Osteocyte (in vitro differentiated cells): ENCODE data around the gene JPH3. TPM values are rescaled to one million over a fixed set of nuclear protein-coding genes. Genes with fewer than 3 reads are reported as not detected.

Experiments
- DNase-seq: peaks from one replicate; pipeline ENCODE4 v3.0.0; 2021; ENCODE audit warnings: mixed read lengths; ENCODE audit not compliant: unreplicated experiment; ENCODE audit errors: extremely low spot score
- H3K27ac Mint-ChIP-seq: one replicate; pipeline ENCODE4 v1.8.0; 2021; ENCODE audit warnings: mild to moderate bottlenecking, mixed read lengths; ENCODE audit not compliant: unreplicated experiment
- H3K27me3 Mint-ChIP-seq: one replicate; pipeline ENCODE4 v1.8.0; 2021; ENCODE audit warnings: mixed read lengths; ENCODE audit not compliant: unreplicated experiment
- H3K36me3 Mint-ChIP-seq: one replicate; pipeline ENCODE4 v1.8.0; 2021; ENCODE audit warnings: mixed read lengths; ENCODE audit not compliant: unreplicated experiment
- H3K4me1 Mint-ChIP-seq: one replicate; pipeline ENCODE4 v1.8.0; 2021; ENCODE audit warnings: mixed read lengths; ENCODE audit not compliant: unreplicated experiment
- H3K4me3 Mint-ChIP-seq: one replicate; pipeline ENCODE4 v1.8.0; 2021; ENCODE audit warnings: mild to moderate bottlenecking, moderate library complexity, mixed read lengths; ENCODE audit not compliant: unreplicated experiment
- H3K9me3 Mint-ChIP-seq: one replicate; pipeline ENCODE4 v1.8.0; 2021; ENCODE audit warnings: mixed read lengths; ENCODE audit not compliant: unreplicated experiment
- total RNA-seq: library from RNA; stranded (reverse); gene quantifications from 2 replicates; pipeline ENCODE4 v1.2.1, GENCODE V29; 2021
- TF ChIP-seq, protein P1 (sequence below): fragments of 200-600 bp; sonication (generic); IDR thresholded peaks from 2 replicates; pipeline ENCODE4 v1.5.0; 2021; ENCODE audit warnings: antibody characterized with exemption, mild to moderate bottlenecking, moderate library complexity

Gene JPH3
- total RNA-seq, 1 donor from 2014 or later: 2.6 TPM

DNA sequence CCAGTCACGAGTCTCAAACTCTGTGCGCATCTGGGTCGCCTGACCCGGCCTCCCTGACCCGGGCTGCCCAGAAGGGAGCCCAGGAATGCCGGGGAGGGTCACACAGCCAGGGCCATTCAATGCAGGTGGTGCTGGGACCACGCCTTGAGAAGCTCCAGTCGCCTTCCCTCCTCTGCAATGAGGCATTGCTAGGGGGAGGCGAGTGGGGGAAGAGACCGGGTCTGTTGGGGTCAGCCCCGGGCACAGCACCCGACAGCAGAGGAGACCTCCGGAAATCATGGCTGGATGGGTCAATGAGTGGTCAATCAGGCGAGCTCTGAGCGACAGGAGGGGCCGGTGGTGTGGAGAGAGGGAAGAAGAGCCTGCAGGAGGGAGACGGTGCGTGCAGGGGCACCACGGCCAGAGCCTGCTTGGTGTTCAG lies 13.3 kb downstream of the JPH3 start:
- no peaks in the 10 kb centered on the region for H3K4me1 Mint-ChIP-seq
- H3K27me3 Mint-ChIP-seq: peaks cover 26% of the 10 kb centered on the region
- TF ChIP-seq, protein P1, sequence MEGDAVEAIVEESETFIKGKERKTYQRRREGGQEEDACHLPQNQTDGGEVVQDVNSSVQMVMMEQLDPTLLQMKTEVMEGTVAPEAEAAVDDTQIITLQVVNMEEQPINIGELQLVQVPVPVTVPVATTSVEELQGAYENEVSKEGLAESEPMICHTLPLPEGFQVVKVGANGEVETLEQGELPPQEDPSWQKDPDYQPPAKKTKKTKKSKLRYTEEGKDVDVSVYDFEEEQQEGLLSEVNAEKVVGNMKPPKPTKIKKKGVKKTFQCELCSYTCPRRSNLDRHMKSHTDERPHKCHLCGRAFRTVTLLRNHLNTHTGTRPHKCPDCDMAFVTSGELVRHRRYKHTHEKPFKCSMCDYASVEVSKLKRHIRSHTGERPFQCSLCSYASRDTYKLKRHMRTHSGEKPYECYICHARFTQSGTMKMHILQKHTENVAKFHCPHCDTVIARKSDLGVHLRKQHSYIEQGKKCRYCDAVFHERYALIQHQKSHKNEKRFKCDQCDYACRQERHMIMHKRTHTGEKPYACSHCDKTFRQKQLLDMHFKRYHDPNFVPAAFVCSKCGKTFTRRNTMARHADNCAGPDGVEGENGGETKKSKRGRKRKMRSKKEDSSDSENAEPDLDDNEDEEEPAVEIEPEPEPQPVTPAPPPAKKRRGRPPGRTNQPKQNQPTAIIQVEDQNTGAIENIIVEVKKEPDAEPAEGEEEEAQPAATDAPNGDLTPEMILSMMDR: no peak
- DNase-seq: no peak
- H3K36me3 Mint-ChIP-seq: no peaks in the 10 kb centered on the region
- no peak overlapping the region for H3K27ac Mint-ChIP-seq
- H3K4me3 Mint-ChIP-seq: no peak overlapping the region
- H3K9me3 Mint-ChIP-seq: no peaks in the 10 kb centered on the region

DNA sequence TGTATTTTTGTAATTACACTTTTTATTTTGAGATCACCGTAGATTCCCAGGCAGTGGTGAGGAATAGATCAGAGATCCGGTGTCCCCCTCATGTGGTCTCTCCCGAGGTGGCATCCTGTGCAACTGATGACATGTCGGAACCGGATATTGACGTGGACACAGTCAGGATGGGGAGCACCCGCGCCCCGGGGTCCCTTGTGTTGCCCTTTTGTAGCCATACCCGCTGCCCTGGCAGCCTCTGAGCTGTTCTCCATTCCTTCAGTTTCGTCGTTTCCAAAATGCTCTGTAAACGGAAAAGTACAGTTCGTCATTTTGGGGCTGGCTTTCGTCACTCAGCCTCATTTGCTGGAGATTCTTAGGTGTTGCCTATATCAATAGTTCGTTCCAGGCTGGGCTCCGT lies 14.2 kb downstream of the JPH3 start:
- Mint-ChIP-seq H3K4me3 (no peak overlapping the region), H3K9me3 (no peaks in the 10 kb centered on the region), H3K27ac (no peak overlapping the region), H3K27me3 (peaks cover 18% of the 10 kb centered on the region), H3K4me1 (no peaks in the 10 kb centered on the region), H3K36me3 (no peaks in the 10 kb centered on the region)
- no peak for DNase-seq
- TF ChIP-seq, protein P1: no peak

DNA sequence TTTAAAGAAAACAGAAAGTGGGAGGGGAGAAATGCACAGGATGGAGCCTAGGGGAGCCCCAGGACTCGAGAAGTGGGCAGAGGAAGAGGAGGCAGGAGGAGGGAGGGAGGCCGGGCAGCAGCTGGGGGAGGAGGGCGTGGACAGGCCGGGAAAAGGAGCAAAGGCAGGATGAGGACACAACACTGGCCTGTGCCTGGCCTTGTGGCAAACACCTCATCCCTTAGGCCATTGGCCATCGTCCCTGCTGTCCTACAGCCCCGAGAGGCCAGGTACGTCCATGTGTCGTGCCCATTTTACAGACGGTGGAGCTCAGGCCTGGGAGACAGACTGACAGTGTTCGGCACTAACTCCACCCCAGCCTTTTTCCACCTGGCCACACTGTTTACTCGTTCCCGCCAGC lies 15.9 kb downstream of the JPH3 start:
- Mint-ChIP-seq H3K9me3 (no peaks in the 10 kb centered on the region), H3K27ac (no peak overlapping the region), H3K27me3 (peaks cover 17% of the 10 kb centered on the region), H3K4me3 (no peak overlapping the region), H3K4me1 (no peaks in the 10 kb centered on the region), H3K36me3 (no peaks in the 10 kb centered on the region)
- TF ChIP-seq, protein P1: no peak
- no peak for DNase-seq

DNA sequence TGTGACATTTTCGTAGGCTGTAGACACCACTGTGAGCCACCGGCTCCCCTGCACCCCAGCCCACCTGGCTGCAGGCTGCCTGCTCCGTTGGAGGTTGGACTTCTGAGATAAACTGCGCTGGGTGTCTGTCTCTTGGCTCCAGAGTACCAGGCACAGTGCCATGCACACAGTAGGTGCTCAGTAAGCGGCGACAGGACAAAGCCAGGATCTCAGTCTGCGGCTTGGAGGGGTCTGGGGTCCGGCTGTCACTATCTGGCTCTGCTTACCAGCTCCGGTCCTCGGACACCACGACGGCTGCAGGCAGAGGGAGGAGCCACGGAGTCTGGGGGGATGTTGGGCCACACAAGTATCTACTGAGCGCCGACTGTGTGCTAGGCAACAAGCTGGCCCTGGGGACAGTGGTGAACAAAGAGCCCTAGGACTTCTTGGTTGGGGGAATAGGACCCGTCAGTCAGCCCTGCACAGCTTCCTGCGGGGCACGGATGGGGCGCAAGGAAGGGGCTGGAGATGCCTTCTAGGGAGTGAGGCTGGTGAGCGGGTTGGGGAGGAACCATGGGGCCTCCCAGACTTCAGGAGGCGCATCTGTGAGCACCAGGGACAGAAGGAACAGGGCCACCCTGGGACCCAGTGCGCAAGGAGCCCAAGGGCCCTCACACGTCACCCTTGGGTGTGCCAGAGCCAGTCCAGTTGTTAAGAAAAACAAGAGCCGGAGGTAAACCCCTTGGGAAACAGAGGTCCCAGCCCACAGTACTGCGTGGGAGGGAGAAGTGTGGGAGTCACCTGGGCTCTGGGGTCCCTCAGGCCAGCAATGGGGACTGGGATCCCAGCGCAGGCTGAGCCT lies 17.3 kb downstream of the JPH3 start:
- TF ChIP-seq, protein P1: no peak
- Mint-ChIP-seq H3K27me3 (peaks cover 17% of the 10 kb centered on the region), H3K27ac (no peak overlapping the region), H3K36me3 (no peaks in the 10 kb centered on the region), H3K4me1 (no peaks in the 10 kb centered on the region), H3K9me3 (no peaks in the 10 kb centered on the region), H3K4me3 (no peak overlapping the region)
- no peak for DNase-seq

DNA sequence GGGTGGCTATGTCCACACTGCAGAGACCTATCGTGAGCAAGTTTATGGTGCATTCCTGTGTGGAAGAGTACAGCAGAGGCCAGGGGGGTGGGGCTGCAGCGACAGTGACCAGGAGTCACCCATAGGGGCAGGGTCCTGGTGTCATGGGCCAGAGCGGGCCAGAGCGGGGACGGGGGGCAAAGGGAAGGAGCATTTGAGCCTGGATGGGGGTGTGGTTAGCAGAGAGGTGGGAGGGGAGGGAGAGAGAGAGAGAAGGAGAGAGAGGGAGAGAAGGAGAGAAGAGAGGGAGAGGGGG lies 17.8 kb downstream of the JPH3 start:
- TF ChIP-seq, protein P1: no peak
- Mint-ChIP-seq H3K36me3 (no peaks in the 10 kb centered on the region), H3K4me1 (no peaks in the 10 kb centered on the region), H3K27me3 (peaks cover 16% of the 10 kb centered on the region), H3K9me3 (no peaks in the 10 kb centered on the region), H3K27ac (no peak overlapping the region), H3K4me3 (no peak overlapping the region)
- DNase-seq: no peak
